ENCODE data around the gene OR4E1.
"Not testable (repeated sequence)": the region's sequence is repeated elsewhere in the genome, so short reads cannot be mapped to it uniquely, and the experiment has no call there.

Gene OR4E1

DNA sequence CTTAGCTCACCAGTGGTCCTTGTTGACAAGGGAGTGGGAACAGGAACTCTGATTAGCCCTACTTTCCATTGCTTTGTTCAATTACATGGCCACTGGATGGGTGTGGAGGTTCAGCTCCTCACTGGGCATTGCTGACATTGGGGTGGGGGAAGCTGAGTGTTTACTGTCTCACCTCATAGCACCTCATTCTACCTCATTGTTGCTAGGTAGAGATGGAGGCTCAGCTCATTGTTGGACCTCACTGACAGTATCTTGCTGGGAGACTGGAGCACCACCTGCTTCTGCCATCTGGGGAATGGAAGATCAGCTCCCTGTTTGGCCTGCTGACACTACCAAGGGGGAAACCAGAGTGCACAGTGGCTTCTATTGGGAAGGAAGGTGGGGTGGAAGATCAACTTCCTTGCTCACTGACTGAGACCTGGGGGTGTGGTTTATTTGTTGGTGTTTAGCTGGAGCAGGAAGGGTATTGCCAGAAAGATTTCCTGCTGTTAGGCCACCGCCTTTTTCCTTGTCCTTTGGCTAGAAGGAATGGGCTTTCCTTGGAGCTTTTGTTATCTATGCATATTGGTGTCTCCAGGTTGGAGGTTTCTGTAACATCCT, 21.3 kb downstream of the OR4E1 start:
- no peak for DNase-seq

DNA sequence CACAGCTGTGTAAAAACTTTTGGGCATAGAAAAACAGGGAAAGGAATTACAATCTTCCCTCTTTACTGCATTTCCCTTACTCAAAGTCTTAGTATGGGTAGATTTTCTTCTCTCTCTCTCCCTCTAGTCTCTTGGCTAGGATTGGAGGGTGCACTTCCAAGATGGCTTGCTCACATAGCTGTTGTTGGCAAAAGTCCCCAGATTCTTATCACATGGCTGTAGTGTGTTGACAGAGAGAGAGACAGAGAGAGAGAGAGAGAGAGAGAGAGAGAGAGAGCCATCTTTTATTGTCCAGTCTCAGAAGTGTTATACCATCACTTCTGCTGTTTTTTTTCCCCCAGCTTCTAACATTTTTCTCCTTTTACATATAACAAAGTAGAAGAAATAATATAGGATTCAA, 26.2 kb downstream of the OR4E1 start:
- no peak for DNase-seq

DNA sequence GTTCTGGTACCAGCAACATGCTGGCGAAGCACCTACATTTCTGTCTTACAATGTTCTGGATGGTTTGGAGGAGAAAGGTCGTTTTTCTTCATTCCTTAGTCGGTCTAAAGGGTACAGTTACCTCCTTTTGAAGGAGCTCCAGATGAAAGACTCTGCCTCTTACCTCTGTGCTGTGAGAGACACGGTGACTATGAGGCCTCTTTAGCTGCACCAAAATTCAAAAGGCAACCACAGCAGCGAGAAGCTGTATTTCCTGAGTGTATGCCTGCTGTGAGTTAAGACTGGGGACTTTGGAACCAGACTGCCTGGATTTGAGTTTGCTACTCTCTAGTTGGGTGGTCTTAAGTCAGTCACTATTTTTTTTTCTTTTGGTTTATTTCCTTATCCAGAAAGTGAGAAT, 30.2 kb downstream of the OR4E1 start:
- DNase-seq = no peak

DNA sequence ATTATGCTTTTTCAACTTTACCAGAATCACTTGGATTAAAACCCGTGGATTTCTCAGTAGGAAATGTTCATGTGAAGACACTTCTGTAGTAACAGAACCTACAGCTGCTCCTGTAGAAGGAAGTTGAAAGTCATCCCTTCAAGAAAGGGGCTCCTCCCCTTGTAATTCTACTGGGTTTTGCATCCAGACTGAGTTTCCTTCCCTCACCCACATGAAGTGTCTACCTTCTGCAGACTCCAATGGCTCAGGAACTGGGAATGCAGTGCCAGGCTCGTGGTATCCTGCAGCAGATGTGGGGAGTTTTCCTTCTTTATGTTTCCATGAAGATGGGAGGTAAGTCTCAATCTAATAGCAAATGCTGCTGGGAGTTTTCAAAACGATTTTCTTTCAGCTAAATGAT, 30.9 kb downstream of the OR4E1 start:
- no peak for DNase-seq

DNA sequence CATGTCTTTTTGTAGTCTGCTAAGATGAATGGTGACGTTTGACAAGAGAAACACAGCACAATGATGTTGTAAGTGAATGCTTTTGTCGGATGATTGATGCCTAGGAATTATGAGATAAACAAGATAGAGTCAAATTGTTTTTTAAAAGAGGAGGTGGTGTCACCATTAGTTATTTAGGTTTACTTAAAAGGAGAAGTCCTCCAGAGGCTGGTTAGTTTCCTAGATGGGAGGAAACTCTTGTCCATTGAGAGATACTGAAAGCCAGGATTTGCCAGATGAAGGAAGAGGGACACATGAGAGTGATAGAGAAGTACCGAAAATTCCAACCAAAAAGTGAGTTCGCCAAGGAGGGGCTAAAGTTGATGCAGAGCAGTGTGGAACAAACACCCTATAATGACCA, 38.8 kb downstream of the OR4E1 start, which contains the start of gene OR10G2:
OR10G2 (minus strand) TSS at position 101 of the 400 bp plus-strand sequence; CDS start at position 3, 98 bp downstream.
- DNase-seq = no peak

DNA sequence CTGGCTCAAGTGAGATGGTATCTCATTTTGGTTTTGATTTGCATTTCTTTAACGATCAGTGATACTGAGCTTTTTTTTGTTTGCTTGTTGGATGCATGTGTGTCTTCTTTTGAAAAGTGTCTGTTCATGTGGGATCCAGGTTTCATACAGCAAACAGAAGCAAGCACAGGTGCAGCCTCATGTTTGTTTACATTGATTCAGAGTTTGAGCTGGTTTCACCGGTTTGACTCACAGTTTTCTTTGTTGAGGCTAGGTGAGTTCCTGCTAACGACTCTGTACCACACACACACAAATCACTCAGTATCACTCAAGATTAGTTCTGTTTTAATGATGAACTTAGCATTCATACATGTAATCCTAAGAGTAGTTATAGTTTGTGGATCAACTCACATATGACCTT, 42.5 kb downstream of the OR4E1 start:
- no peak for DNase-seq

DNA sequence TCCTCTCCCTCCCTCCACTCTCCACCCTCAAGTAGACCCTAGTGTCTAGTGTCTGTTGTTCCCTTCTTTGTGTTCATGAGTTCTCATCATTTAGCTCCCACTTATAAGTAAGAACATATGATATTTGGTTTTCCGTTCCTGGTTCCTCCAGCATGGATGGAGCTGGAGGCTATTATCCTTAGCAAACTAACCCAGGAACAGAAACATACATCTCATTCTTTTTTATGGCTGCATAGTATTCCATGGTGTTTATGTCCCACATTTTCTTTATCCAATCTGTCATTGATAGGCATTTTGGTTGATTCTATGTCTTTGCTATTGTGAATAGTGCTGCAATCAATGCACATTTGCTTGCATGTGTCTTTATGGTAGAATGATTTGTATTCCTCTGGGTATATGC, 43.1 kb downstream of the OR4E1 start:
- DNase-seq = not testable (repeated sequence)

DNA sequence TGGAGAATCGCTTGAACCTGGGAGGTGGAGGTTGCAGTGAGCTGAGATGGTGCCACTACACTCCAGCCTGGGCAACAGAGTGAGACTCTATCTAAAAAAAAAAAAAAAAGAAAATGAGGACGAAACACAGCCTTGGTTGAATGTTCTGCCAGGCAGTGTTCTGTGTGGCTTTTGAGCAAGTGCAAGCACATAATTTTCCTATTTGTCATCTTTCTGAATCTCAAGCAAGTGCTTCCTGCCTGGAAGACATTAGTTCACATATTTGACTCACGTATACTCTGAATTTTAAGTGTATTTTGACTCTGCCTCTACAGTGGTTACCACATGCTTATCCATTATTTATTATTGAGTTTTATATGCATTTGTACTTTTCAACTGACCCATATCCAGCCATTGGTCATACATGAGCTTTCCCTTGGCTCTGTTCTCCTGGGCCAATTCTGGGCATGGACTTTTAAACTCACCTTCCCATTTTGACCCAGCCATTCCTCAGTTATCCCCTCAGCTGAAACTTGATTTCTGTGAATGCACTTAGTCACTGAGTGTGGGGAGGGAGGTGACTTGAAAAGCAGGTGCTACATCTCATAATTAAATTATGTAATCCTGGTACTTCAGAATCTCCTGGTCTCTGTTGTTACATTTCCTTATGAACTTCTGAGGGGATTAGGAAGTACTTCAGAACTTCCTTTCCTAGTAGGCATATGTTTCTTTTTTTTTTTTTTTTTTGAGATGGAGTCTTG, 47.0 kb downstream of the OR4E1 start:
- no peak for DNase-seq
